Measurements from ENCODE around the gene BRD4.

- TF ChIP-seq CTCF (IDR thresholded peaks at IDR 0.05; ENCODE audit: borderline replicate concordance, extremely low read depth, low read length, poor library complexity, severe bottlenecking): no peak
- TF ChIP-seq EZH2 (IDR thresholded peaks at IDR 0.05; ENCODE audit: borderline replicate concordance, low read depth, low read length, severe bottlenecking): no peak
Observed at GRCh38 chr19:15379083-15379998, 47.0 kb upstream of the BRD4 start, which contains the start of gene AKAP8.

Data from DND-41 (cell line).